ENCODE data around the gene MAN1B1.

Gene MAN1B1

DNA sequence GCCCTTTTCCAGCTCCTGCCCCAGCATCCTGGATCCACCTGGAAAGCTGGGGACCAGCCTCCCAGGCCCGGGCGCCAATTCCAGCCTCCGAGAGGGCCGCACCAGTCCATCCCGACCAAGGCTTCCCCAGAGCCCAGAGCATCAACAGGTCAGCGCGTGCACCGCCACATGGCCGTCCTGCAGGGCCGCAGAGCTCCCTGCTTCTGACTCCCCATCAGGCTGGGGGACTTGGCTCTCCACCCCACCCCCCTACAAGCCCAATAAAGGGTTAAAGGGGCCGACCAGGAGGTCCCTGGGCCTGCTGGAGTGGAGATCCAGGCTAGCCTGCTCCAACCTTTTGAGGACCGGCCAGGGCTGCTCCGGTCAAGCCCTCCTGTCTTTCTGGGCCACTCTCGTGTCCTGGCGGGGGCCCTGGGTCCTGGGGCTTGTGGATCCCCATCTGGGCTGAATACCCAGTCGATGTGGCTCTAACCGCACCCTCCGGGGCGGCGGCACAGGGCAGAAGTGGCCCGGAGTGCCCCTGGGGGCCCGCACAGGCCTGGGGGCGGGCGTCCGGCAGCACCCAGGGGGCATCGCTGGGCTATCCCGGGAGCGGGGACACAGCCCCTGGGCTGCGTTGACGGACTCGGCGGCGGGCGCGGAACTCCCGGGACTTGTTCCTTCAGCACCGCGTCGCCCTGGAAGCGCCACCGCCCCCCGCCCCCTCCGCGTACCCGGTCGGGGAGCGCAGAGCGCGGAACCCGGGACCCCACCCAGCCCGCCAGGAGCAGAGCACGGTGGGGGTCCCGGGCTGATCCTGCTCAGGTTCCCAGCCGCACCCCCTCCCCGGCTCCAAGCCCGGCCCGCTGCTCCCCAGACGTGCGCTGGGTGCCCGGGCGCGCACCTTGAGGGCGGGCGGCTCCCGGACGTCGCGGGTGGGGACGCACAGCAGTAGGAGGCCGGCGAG is 33.5 kb upstream of the MAN1B1 start:
- no peak for DNase-seq (ENCODE audit: low read depth)
- H3K4me3 ChIP-seq (ENCODE audit: low read depth, low read length), result peak overlapping the region; percentile 56
- TF ChIP-seq, protein P1, sequence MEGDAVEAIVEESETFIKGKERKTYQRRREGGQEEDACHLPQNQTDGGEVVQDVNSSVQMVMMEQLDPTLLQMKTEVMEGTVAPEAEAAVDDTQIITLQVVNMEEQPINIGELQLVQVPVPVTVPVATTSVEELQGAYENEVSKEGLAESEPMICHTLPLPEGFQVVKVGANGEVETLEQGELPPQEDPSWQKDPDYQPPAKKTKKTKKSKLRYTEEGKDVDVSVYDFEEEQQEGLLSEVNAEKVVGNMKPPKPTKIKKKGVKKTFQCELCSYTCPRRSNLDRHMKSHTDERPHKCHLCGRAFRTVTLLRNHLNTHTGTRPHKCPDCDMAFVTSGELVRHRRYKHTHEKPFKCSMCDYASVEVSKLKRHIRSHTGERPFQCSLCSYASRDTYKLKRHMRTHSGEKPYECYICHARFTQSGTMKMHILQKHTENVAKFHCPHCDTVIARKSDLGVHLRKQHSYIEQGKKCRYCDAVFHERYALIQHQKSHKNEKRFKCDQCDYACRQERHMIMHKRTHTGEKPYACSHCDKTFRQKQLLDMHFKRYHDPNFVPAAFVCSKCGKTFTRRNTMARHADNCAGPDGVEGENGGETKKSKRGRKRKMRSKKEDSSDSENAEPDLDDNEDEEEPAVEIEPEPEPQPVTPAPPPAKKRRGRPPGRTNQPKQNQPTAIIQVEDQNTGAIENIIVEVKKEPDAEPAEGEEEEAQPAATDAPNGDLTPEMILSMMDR (IDR thresholded peaks at IDR 0.05; ENCODE audit: control insufficient read depth, extremely low read depth, insufficient read depth), result no peak

DNA sequence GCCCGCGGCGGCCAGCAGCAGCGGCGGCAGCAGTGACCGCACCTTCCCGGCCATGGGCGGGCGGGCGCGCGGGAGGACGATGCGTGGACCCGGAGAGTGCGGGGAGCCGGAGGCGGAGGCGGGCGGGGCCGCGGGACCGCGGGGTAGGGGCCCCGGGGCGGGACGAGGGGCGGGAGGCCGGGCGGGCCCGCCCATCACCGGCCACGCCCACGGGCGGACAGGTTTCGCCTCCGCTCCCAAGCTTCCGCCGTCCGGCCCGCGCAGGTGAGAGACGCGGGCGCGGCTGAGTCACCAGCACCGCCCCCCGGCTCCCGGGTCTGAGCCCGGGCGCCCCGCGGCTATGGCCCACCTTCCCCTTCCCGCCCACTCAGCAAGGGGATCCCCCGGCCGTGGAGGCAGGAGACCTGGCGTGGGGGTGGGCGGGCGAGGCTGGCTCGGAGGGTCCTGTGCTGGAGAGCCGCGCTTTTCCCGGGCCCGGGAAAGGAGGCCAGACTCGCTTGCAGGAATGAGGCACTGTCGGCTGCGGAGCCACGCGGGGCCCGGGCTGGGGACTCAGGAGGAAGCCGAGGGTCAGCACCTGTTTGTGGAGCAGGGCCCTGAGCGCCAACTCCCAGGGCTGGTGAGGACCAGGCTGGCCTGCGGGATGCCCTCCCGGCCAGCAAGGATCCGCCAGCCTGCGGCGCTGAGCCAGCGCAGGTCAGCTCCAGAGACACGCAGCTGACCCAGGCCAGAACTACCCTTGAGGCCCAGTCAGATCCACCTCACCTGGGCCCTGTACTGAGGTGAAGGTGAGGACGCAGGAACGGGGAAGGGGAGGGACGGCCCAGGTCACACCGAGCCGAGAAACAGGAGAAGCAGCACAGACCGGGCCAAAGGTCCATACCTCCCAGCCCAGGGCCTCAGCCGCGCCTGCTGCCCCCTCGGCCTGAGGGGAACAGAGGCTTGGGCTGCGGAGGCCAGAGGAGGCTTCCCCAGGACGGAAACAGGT is 32.5 kb upstream of the MAN1B1 start, which contains the start of gene ENTPD2:
TSS of gene ENTPD2 (minus strand) at position 118 of the 988 bp plus-strand sequence. CDS start at position 54, 64 bp downstream.
- TF ChIP-seq, protein P1 (IDR thresholded peaks at IDR 0.05; ENCODE audit: control insufficient read depth, extremely low read depth, insufficient read depth), result no peak
- H3K4me3 ChIP-seq (ENCODE audit: low read depth, low read length), result peak within 1 kb of the TSS; percentile 56
- DNase-seq (ENCODE audit: low read depth), result no peak

DNA sequence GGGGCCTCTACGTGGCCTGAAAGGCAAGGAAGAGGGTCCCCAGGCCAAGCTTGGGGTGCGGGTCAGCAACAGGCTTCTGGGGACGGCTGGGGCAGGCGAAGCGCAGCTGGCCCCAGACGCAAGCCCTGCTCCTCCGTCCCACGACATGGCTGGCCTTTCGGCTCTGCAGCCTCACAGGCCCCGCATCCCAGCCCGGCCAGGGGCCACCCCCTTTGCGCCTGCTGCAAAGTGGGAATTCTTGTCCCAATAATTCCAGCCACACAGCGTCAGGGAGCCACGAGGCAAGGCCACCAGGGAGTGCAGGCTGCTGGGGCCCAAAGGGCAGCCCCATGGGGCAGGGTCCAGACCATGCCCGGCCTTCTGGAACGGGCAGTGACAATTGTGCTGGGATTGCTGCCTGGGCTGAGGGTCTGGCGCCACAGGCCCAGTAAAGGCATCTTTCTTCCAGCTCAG is 31.8 kb upstream of the MAN1B1 start:
- DNase-seq (ENCODE audit: low read depth), result no peak
- TF ChIP-seq, protein P1 (IDR thresholded peaks at IDR 0.05; ENCODE audit: control insufficient read depth, extremely low read depth, insufficient read depth), result no peak
- H3K4me3 ChIP-seq (ENCODE audit: low read depth, low read length), result peak overlapping the region; percentile 56

DNA sequence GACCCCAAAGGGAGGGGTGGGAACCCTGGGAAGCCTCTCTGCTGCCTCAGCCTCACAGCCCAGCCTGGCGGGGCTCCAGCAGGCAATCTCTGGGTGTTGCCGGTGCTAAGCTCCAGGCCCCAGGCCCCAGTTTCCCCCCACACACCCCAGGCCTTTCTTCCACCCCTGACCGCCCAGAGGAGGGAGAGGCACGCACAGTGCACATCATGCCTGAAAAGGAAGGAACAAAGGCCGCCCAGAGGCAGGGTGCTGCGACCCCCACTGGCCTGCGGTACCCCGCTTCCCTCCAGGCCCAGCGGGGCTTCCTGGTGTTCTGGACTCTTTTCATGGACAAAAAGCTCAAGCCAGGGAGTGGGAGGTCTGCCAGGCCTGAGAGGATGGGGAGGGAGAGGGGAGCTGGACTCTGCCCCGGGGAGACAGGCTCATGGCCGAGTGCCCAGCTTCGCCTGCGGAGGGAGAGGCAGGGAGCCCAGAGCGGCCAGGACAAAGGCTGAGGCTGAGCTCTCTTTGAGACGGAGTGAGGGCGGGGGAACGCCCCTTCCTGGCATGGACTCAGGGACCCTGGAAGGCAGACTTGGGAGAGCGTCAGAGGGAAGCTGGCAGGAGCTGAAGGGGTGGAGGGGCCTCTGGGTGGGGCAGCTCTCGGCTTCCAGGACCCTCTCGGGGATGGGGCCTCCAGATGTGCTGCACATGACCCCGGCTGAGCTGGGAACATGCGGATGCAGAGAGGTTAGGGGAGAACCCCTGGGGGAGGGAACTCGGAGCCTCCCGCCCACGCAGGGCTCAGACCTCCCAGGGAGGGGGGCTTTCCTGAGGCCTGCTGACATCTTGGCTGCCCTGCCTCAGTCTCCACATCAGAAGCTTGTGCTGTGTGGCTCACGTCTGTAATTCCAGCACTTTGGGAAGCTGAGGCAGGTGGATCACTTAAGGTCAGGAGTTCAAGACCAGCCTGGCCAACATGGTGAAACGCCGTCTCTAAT is 31.1 kb upstream of the MAN1B1 start:
- TF ChIP-seq, protein P1 (IDR thresholded peaks at IDR 0.05; ENCODE audit: control insufficient read depth, extremely low read depth, insufficient read depth), result no peak
- H3K4me3 ChIP-seq (ENCODE audit: low read depth, low read length), result no peak overlapping the region
- no peak for DNase-seq (ENCODE audit: low read depth)

DNA sequence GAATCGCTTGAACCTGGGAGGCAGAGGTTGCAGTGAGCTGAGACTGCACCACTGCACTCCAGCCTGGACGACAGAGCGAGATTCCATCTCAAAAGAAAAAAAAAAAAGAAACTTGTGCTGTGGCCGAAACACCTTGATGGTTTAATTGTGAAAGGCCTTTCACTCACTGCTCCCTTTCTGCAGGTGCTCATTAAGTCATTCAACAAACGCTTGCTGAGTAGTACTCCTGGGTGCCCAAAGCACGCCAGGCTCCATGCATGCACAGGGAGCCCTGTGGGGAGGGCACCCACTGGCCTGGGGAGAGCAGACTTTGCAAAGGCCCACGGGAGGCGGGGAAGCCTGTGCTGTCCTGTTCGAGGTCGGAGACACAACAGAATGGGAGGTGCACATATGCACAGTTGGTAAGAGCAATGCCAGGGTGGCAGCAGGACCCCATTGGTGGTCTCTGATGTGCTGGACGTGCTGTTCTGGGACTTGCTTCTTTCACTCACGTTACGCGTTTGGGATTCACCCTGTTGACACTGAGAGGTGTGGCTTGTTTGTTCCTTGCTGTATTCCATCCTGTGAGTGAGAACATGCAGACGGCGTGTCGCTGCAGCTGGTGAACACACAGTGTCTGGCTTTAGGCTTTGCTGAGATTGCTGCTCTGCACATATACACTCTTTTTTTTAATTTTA is 29.9 kb upstream of the MAN1B1 start:
- no peak for DNase-seq (ENCODE audit: low read depth)

More for the DNA sequence above, 29.9 kb upstream of the MAN1B1 start:
- TF ChIP-seq, protein P1 (IDR thresholded peaks at IDR 0.05; ENCODE audit: control insufficient read depth, extremely low read depth, insufficient read depth), result no peak
- H3K4me3 ChIP-seq (ENCODE audit: low read depth, low read length), result no peak overlapping the region
